Activated effector memory CD4-positive, alpha-beta T cell treated with Interleukin-2 at 50 U/mL for 16 hours (primary cell): ENCODE measurements around the gene SEL1L.
"Not testable (repeated sequence)": the region's sequence is repeated elsewhere in the genome, so short reads cannot be mapped to it uniquely, and the experiment has no call there.

Experiments
- DNase-seq: peaks from one replicate; pipeline ENCODE4 v3.0.0-alpha.2; 2020

SEL1L gene

GRCh38 chr14:81446279-81447007 is 87.2 kb downstream of the SEL1L start:
- DNase-seq = no peak

GRCh38 chr14:81441626-81442134 is 92.0 kb downstream of the SEL1L start:
- no peak for DNase-seq

GRCh38 chr14:81440041-81440440 is 93.6 kb downstream of the SEL1L start:
- no peak for DNase-seq

GRCh38 chr14:81437244-81437643 is 96.4 kb downstream of the SEL1L start:
- no peak for DNase-seq

GRCh38 chr14:81436296-81437138 is 97.1 kb downstream of the SEL1L start:
- DNase-seq = peak; percentile 5

- peak; percentile 2 for DNase-seq
Measured at GRCh38 chr14:81435391-81436295, 98.0 kb downstream of the SEL1L start.

- no peak for DNase-seq
Measured at GRCh38 chr14:81435048-81435390, 98.6 kb downstream of the SEL1L start.

- DNase-seq = no peak
Measured at GRCh38 chr14:81434230-81434629, 99.4 kb downstream of the SEL1L start.

- DNase-seq = no peak
Measured at GRCh38 chr14:81433378-81433777, 100.3 kb downstream of the SEL1L start.

- no peak for DNase-seq
Measured at GRCh38 chr14:81432219-81432661, 101.4 kb downstream of the SEL1L start.

- no peak for DNase-seq
Measured at GRCh38 chr14:81430235-81430634, 103.4 kb downstream of the SEL1L start.

GRCh38 chr14:81429749-81430148 is 103.9 kb downstream of the SEL1L start:
- DNase-seq = not testable (repeated sequence)

GRCh38 chr14:81429028-81429427 is 104.6 kb downstream of the SEL1L start:
- DNase-seq = no peak

GRCh38 chr14:81427348-81428058 is 106.2 kb downstream of the SEL1L start:
- DNase-seq = no peak

- DNase-seq = no peak
Measured at GRCh38 chr14:81423504-81423903, 110.1 kb downstream of the SEL1L start.
